GM13976 (cell line): ENCODE data around the gene DSG4.

Source experiments
- DNase-seq: peaks from one replicate; pipeline ENCODE4 v3.0.0; 2012; ENCODE audit warnings: low spot score
- in situ Hi-C: fragments of 300-500 bp; cut with MboI; formaldehyde crosslinking; loops from one replicate; pipeline ENCODE4 v1.12.0; 2022; ENCODE audit warnings: low sequenced_read_pairs, mixed read lengths, inconsistent platforms; ENCODE audit not compliant: unreplicated experiment
- TF ChIP-seq, protein P1 (sequence below): IDR thresholded peaks from 2 replicates; pipeline ENCODE4 v1.5.1; 2012; ENCODE audit warnings: borderline replicate concordance, mild to moderate bottlenecking; ENCODE audit not compliant: insufficient read depth; ENCODE audit errors: extremely low read depth, missing control alignments, control extremely low read depth

DSG4 gene

DNA sequence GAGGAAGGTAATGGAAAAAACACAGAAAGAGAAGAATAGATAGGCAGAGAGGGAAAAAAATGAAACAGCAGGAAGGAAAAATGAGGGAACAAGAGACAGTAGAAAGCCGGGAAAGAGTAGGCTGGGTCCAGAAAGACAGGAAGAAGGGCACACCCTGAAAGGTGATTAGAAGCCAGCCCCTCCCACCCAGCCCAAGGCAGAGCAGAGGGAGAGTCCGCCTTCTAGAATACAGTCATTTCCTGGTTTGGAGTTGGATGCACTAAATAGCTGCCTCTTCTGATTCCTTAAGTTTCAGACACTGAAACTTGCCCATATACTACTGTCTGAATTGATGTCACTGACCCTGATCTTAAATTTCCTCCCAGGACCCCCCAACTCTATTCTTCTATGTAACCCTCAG lies 53.0 kb downstream of the DSG4 start:
- TF ChIP-seq, protein P1, sequence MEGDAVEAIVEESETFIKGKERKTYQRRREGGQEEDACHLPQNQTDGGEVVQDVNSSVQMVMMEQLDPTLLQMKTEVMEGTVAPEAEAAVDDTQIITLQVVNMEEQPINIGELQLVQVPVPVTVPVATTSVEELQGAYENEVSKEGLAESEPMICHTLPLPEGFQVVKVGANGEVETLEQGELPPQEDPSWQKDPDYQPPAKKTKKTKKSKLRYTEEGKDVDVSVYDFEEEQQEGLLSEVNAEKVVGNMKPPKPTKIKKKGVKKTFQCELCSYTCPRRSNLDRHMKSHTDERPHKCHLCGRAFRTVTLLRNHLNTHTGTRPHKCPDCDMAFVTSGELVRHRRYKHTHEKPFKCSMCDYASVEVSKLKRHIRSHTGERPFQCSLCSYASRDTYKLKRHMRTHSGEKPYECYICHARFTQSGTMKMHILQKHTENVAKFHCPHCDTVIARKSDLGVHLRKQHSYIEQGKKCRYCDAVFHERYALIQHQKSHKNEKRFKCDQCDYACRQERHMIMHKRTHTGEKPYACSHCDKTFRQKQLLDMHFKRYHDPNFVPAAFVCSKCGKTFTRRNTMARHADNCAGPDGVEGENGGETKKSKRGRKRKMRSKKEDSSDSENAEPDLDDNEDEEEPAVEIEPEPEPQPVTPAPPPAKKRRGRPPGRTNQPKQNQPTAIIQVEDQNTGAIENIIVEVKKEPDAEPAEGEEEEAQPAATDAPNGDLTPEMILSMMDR = no peak

DNA sequence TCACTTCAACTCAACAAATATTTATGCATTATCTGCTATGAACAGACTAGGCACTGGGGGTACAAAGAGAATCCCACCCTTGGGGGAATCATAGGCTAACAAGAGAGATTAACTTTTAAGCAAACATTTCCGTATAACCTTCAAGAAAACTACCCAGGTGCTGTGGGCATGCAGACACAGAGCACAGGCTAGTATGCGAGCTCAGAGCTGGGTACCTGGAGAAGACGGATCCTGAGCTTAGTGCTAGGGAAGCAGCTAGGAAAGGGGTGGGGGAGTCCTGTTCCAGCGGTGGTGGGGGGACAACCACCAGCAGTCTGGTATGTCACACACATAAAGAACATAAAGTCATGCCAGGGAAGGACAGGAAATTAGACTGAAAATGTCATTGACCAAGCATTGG lies 53.5 kb downstream of the DSG4 start:
- TF ChIP-seq, protein P1 = no peak
- in situ Hi-C loops = no loop called here
- DNase-seq = no peak

More for the DNA sequence above, 53.0 kb downstream of the DSG4 start:
- in situ Hi-C loops = loop anchor here (10.0 kb wide), 1 partner anchor 115 kb away; no protein-coding TSS in a partner anchor
- DNase-seq = no peak

GRCh38 chr18:31430554-31430953 lies 54.0 kb downstream of the DSG4 start:
- DNase-seq = no peak
- TF ChIP-seq, protein P1 = no peak
- in situ Hi-C loops = no loop called here

- in situ Hi-C loops = no loop called here
- TF ChIP-seq, protein P1 = no peak
- DNase-seq = no peak
Observed at GRCh38 chr18:31432316-31432715, 55.7 kb downstream of the DSG4 start.

- TF ChIP-seq, protein P1 = no peak
- in situ Hi-C loops = no loop called here
- DNase-seq = no peak
Observed at GRCh38 chr18:31436825-31437224, 60.2 kb downstream of the DSG4 start.

DNA sequence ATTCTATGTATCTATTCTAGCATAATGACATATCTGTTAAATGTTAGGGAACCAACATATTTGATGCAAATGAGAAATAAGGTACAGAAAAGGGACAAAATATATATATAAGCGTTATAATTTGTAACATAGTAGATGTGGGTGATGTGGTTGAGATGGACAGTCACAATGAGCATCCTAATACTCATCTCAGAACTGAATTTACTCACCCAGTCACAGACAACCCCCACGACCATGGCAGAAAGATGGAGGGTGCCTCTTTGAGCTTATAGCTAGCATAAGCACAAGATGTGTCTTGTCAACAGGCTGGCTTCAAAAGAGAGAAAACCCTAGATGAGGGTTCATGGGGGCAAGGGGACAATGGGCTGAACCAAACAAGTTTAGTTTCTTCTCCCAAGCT lies 61.8 kb downstream of the DSG4 start:
- in situ Hi-C loops = no loop called here
- peak; percentile 31 for DNase-seq
- TF ChIP-seq, protein P1 = no peak
